Liver (tissue), 9 donors: ENCODE measurements around the gene PGLYRP2. TPM values are rescaled to one million over a fixed set of nuclear protein-coding genes. Genes with fewer than 3 reads are reported as not detected.

Source experiments
- DNase-seq: peaks from one replicate; pipeline ENCODE4 v3.0.0-alpha.2; 2017; ENCODE audit warnings: low spot score
- H3K27ac ChIP-seq, 2 donors: one replicate each; pipeline ENCODE4 v1.7.0; 2013; ENCODE audit warnings: inconsistent platforms in 2 of 2, low read length in 2 of 2, control low read depth in 1 of 2, low read depth in 1 of 2, mild to moderate bottlenecking in 1 of 2
- H3K27me3 ChIP-seq, 4 donors: one replicate each; pipeline versions ENCODE4 v1.6.1 to v1.7.0; 2013; ENCODE audit warnings: low read length in 3 of 4, inconsistent platforms in 1 of 4, mild to moderate bottlenecking in 1 of 4, moderate library complexity in 1 of 4; ENCODE audit not compliant: control insufficient read depth in 4 of 4, insufficient read depth in 4 of 4
- H3K36me3 ChIP-seq, 4 donors: one replicate each; pipeline versions ENCODE4 v1.6.1 to v1.7.0; 2013; ENCODE audit warnings: low read length in 3 of 4, mild to moderate bottlenecking in 3 of 4, low read depth in 1 of 4, moderate library complexity in 1 of 4; ENCODE audit not compliant: control insufficient read depth in 4 of 4, insufficient read depth in 3 of 4
- H3K4me1 ChIP-seq, 4 donors: one replicate each; pipeline versions ENCODE4 v1.6.1 to v1.7.0; 2013; ENCODE audit warnings: low read length in 3 of 4, mild to moderate bottlenecking in 3 of 4, moderate library complexity in 1 of 4; ENCODE audit not compliant: control insufficient read depth in 4 of 4, insufficient read depth in 4 of 4
- H3K4me3 ChIP-seq, 3 donors: one replicate each; pipeline versions ENCODE4 v1.6.1 to v1.7.0; 2013; ENCODE audit warnings: low read length in 3 of 3, control low read depth in 1 of 3, low read depth in 1 of 3, mild to moderate bottlenecking in 1 of 3
- H3K9ac ChIP-seq, 2 donors: one replicate each; pipeline ENCODE4 v1.7.0; 2013; ENCODE audit warnings: low read length in 2 of 2, mild to moderate bottlenecking in 2 of 2, moderate library complexity in 2 of 2, control low read depth in 1 of 2, low read depth in 1 of 2
- H3K9me3 ChIP-seq, 4 donors: one replicate each; pipeline versions ENCODE4 v1.6.1 to v1.7.0; 2013; ENCODE audit warnings: low read length in 3 of 4; ENCODE audit not compliant: control insufficient read depth in 4 of 4
- EGR1 ChIP-seq, 2 donors: IDR thresholded peaks; 2 replicates each; pipeline ENCODE4 v1.6.1; 2016 to 2018; ENCODE audit warnings: antibody characterized with exemption in 2 of 2, low read depth in 2 of 2
- FOXA1 ChIP-seq: IDR thresholded peaks from 2 replicates; pipeline ENCODE4 v1.6.1; 2016; ENCODE audit warnings: antibody characterized with exemption
- FOXA2 ChIP-seq: IDR thresholded peaks from 2 replicates; pipeline ENCODE4 v1.6.1; 2016; ENCODE audit warnings: antibody characterized with exemption
- GABPA ChIP-seq, 2 donors: IDR thresholded peaks in 1 of 2; conservative IDR thresholded peaks in 1 of 2; 2 replicates each; pipeline ENCODE4 v1.6.1; 2016; ENCODE audit warnings: antibody characterized with exemption in 2 of 2, mild to moderate bottlenecking in 1 of 2, moderate library complexity in 1 of 2
- HNF4A ChIP-seq, 2 donors: conservative IDR thresholded peaks; 2 replicates each; pipeline ENCODE4 v1.6.1; 2016; ENCODE audit warnings: antibody characterized with exemption in 2 of 2, mild to moderate bottlenecking in 2 of 2
- HNF4G ChIP-seq: IDR thresholded peaks from 2 replicates; pipeline ENCODE4 v1.6.1; 2016; ENCODE audit warnings: antibody characterized with exemption
- JUND ChIP-seq, 2 donors: IDR thresholded peaks; 2 replicates each; pipeline ENCODE4 v1.6.1; 2016; ENCODE audit warnings: antibody characterized with exemption in 2 of 2
- NR2F2 ChIP-seq: IDR thresholded peaks from 2 replicates; pipeline ENCODE4 v1.6.1; 2016; ENCODE audit warnings: antibody characterized with exemption
- RAD21 ChIP-seq, 2 donors: IDR thresholded peaks; 2 replicates each; pipeline ENCODE4 v1.6.1; 2016; ENCODE audit warnings: antibody characterized with exemption in 2 of 2, mild to moderate bottlenecking in 2 of 2
- RXRA ChIP-seq, 2 donors: IDR thresholded peaks; 2 replicates each; pipeline ENCODE4 v1.6.1; 2017 to 2018; ENCODE audit warnings: antibody characterized with exemption in 2 of 2, mild to moderate bottlenecking in 1 of 2
- SP1 ChIP-seq: IDR thresholded peaks from 2 replicates; pipeline ENCODE4 v1.6.1; 2018; ENCODE audit warnings: antibody characterized with exemption, mild to moderate bottlenecking
- TAF1 ChIP-seq: conservative IDR thresholded peaks from 2 replicates; pipeline ENCODE4 v1.6.1; 2016; ENCODE audit warnings: antibody characterized with exemption, mild to moderate bottlenecking
- YY1 ChIP-seq: IDR thresholded peaks from 2 replicates; pipeline ENCODE4 v1.6.1; 2016; ENCODE audit warnings: antibody characterized with exemption, mild to moderate bottlenecking
- WGBS: extraction: QIAGEN DNeasy Blood & Tissue Kit; methylation state at CpG from one replicate; pipeline ENCODE4 v1.1.7; 2013; 5-methylcytosine and 5-hydroxymethylcytosine counted together
- polyA plus RNA-seq, 2 donors: library from polyadenylated mRNA; stranded (reverse) in 1 of 2; unstranded in 1 of 2; fragments of 200-250 nt in 1 of 2; fragments of >200 nt in 1 of 2; fragmentation: Nextera tagmentation in 1 of 2; extraction: Ambion mirVana in 1 of 2; gene quantifications; one replicate each; pipeline versions ENCODE4 v1.2.1 to v1.2.3, GENCODE V29; 2013 to 2015
- total RNA-seq, 2 donors: library from RNA; depleted of rRNA; stranded (reverse); fragments of >200 nt; gene quantifications; one replicate each; pipeline ENCODE4 v1.2.3, GENCODE V29; 2014
- TF ChIP-seq, protein P1 (sequence below): IDR thresholded peaks from 2 replicates; pipeline ENCODE4 v1.6.1; 2016; ENCODE audit warnings: antibody characterized with exemption, mild to moderate bottlenecking
- TF ChIP-seq, protein P2 (sequence below): IDR thresholded peaks from 2 replicates; pipeline ENCODE4 v1.6.1; 2016; ENCODE audit warnings: antibody characterized with exemption
- TF ChIP-seq, protein P3 (sequence below): fragments of 150-350 bp; IDR thresholded peaks from 2 replicates; pipeline ENCODE4 v1.5.1; 2017; ENCODE audit warnings: improper control_type of control experiment, low read depth, low read length; ENCODE audit not compliant: missing input control
- TF ChIP-seq, protein P4 (sequence below): IDR thresholded peaks from 2 replicates; pipeline ENCODE4 v1.6.1; 2016; ENCODE audit warnings: antibody characterized with exemption
- TF ChIP-seq, protein P5 (sequence below): IDR thresholded peaks from 2 replicates; pipeline ENCODE4 v1.6.1; 2016; ENCODE audit warnings: antibody characterized with exemption
- donor health status: healthy.
- donor health status: healthy.
- donor health status: healthy.
- donor health status: healthy.
- donor health status: healthy.

The PGLYRP2 gene
- total and polyA plus RNA-seq, 4 donors = 9.9 to 134 (median 92.4) TPM

DNA sequence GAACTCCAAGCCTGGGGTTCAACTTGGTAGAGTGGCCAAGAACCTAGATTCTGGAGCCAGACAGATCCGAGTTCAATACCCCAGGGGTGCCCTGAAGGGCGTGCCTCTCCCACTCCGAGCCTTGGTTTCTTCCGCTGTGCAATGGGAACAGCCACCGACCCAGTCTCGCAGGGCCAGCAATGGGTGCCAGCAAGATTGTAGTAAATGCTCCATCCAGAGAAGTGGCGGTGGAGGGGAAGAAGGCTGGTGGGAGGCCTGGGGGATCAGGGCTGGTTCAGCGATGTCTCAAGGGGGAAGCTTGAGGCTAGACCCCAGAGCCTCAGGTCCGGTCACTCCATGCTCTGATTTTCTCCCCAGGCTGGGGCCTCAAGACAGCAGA, 34.1 kb downstream of the PGLYRP2 start:
- no peaks in the 10 kb centered on the region for H3K27me3 ChIP-seq
- 93% methylated on average over 9 of the region's 9 CpGs for WGBS
- no peak for DNase-seq
- peaks cover 6 to 40% (median 35%) of the 10 kb centered on the region in 4 donors for H3K4me1 ChIP-seq
- no peaks in the 10 kb centered on the region for H3K36me3 ChIP-seq
- no peak overlapping the region for H3K27ac ChIP-seq
- H3K9ac ChIP-seq = no peak overlapping the region
- H3K4me3 ChIP-seq = no peak overlapping the region
- H3K9me3 ChIP-seq = no peaks in the 10 kb centered on the region
- TF ChIP-seq, protein P1, sequence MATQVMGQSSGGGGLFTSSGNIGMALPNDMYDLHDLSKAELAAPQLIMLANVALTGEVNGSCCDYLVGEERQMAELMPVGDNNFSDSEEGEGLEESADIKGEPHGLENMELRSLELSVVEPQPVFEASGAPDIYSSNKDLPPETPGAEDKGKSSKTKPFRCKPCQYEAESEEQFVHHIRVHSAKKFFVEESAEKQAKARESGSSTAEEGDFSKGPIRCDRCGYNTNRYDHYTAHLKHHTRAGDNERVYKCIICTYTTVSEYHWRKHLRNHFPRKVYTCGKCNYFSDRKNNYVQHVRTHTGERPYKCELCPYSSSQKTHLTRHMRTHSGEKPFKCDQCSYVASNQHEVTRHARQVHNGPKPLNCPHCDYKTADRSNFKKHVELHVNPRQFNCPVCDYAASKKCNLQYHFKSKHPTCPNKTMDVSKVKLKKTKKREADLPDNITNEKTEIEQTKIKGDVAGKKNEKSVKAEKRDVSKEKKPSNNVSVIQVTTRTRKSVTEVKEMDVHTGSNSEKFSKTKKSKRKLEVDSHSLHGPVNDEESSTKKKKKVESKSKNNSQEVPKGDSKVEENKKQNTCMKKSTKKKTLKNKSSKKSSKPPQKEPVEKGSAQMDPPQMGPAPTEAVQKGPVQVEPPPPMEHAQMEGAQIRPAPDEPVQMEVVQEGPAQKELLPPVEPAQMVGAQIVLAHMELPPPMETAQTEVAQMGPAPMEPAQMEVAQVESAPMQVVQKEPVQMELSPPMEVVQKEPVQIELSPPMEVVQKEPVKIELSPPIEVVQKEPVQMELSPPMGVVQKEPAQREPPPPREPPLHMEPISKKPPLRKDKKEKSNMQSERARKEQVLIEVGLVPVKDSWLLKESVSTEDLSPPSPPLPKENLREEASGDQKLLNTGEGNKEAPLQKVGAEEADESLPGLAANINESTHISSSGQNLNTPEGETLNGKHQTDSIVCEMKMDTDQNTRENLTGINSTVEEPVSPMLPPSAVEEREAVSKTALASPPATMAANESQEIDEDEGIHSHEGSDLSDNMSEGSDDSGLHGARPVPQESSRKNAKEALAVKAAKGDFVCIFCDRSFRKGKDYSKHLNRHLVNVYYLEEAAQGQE = no peak
- TF ChIP-seq, protein P2, sequence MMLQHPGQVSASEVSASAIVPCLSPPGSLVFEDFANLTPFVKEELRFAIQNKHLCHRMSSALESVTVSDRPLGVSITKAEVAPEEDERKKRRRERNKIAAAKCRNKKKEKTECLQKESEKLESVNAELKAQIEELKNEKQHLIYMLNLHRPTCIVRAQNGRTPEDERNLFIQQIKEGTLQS = no peak
- no peak for TF ChIP-seq NR2F2
- TF ChIP-seq TAF1 = no peak
- TF ChIP-seq EGR1 (IDR thresholded peaks at IDR 0.05; ENCODE audit: low read depth in 2 of 2) = no peak
- TF ChIP-seq GABPA (IDR thresholded peaks at IDR 0.05 in 1 of 2, conservative IDR thresholded peaks at IDR 0.05 in 1 of 2) = no peak
- no peak for TF ChIP-seq FOXA1
- TF ChIP-seq FOXA2 = no peak
- no peak for TF ChIP-seq HNF4G
- no peak for TF ChIP-seq SP1
- TF ChIP-seq, protein P3, sequence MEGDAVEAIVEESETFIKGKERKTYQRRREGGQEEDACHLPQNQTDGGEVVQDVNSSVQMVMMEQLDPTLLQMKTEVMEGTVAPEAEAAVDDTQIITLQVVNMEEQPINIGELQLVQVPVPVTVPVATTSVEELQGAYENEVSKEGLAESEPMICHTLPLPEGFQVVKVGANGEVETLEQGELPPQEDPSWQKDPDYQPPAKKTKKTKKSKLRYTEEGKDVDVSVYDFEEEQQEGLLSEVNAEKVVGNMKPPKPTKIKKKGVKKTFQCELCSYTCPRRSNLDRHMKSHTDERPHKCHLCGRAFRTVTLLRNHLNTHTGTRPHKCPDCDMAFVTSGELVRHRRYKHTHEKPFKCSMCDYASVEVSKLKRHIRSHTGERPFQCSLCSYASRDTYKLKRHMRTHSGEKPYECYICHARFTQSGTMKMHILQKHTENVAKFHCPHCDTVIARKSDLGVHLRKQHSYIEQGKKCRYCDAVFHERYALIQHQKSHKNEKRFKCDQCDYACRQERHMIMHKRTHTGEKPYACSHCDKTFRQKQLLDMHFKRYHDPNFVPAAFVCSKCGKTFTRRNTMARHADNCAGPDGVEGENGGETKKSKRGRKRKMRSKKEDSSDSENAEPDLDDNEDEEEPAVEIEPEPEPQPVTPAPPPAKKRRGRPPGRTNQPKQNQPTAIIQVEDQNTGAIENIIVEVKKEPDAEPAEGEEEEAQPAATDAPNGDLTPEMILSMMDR = no peak
- no peak for TF ChIP-seq RAD21 (IDR thresholded peaks at IDR 0.05)
- TF ChIP-seq JUND (IDR thresholded peaks at IDR 0.05) = no peak
- TF ChIP-seq, protein P4, sequence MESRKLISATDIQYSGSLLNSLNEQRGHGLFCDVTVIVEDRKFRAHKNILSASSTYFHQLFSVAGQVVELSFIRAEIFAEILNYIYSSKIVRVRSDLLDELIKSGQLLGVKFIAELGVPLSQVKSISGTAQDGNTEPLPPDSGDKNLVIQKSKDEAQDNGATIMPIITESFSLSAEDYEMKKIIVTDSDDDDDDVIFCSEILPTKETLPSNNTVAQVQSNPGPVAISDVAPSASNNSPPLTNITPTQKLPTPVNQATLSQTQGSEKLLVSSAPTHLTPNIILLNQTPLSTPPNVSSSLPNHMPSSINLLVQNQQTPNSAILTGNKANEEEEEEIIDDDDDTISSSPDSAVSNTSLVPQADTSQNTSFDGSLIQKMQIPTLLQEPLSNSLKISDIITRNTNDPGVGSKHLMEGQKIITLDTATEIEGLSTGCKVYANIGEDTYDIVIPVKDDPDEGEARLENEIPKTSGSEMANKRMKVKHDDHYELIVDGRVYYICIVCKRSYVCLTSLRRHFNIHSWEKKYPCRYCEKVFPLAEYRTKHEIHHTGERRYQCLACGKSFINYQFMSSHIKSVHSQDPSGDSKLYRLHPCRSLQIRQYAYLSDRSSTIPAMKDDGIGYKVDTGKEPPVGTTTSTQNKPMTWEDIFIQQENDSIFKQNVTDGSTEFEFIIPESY = no peak
- TF ChIP-seq RXRA (IDR thresholded peaks at IDR 0.05) = no peak
- TF ChIP-seq HNF4A (conservative IDR thresholded peaks at IDR 0.05) = no peak
- no peak for TF ChIP-seq YY1
- TF ChIP-seq, protein P5, sequence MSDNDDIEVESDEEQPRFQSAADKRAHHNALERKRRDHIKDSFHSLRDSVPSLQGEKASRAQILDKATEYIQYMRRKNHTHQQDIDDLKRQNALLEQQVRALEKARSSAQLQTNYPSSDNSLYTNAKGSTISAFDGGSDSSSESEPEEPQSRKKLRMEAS = no peak
